HG02938 (cell line): Measurements from ENCODE around the gene LRP1.
A peak's percentile ranks its signal among the peaks of the same experiment; 100 is the strongest.

Source experiments
- ATAC-seq: cut with Tn5 transposase; IDR thresholded peaks from one replicate; pipeline ENCODE4 v1.9.1; 2021; ENCODE audit warnings: mild to moderate bottlenecking, moderate library complexity; ENCODE audit not compliant: unreplicated experiment

The LRP1 gene

GRCh38 chr12:57220770-57221168 lies 92.5 kb downstream of the LRP1 start:
- ATAC-seq: no peak

- ATAC-seq: no peak
Observed at GRCh38 chr12:57221169-57221917, 93.1 kb downstream of the LRP1 start.

GRCh38 chr12:57222286-57223190 lies 94.3 kb downstream of the LRP1 start:
- no peak for ATAC-seq

DNA sequence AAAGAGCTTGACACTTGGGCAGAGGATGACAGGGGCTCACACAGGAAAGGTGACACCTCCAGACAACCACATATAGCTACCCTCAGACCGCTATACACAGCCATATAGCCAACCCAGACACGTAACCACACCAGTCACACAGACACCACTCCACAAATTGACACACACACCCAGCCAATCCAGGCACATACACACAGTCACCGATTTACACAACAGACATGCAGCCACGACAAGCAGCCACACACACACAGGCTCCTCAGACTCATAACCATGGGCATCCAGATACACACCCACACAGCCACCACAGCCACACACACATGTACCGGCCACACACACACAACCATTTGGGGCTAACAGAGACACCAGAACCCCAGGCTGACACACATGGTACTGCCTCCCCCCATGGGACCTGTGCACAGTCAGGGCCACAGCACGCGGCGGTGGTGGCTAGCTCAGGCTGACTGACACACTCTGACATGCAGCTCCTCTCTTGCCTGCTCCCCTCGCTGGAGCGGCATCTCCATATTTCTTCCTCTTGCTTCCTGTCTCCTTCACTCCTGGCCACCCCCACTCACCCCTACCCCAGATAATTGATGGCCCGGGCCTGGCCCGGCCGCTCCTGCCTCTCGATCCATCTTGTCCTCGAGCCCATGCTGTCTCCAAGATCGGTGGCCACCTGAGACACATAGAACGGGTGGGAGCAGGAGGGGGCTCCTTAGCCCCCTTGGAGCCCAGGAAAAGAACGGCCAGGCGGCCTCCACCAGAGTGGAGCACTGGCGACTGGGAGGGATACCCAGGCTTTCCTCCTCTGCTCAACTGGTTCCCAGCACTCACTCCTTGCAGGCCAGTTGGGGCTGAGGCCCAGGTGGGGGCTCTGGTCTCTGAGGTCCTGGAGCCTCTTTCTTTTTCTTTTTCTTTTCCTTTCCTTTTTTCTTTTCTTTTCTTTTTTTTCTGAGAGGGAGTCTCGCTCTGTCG lies 95.2 kb downstream of the LRP1 start:
- ATAC-seq: no peak

- no peak for ATAC-seq
Observed at GRCh38 chr12:57224278-57224972, 96.1 kb downstream of the LRP1 start.

- ATAC-seq: no peak
Observed at GRCh38 chr12:57224973-57225679, 96.8 kb downstream of the LRP1 start.

DNA sequence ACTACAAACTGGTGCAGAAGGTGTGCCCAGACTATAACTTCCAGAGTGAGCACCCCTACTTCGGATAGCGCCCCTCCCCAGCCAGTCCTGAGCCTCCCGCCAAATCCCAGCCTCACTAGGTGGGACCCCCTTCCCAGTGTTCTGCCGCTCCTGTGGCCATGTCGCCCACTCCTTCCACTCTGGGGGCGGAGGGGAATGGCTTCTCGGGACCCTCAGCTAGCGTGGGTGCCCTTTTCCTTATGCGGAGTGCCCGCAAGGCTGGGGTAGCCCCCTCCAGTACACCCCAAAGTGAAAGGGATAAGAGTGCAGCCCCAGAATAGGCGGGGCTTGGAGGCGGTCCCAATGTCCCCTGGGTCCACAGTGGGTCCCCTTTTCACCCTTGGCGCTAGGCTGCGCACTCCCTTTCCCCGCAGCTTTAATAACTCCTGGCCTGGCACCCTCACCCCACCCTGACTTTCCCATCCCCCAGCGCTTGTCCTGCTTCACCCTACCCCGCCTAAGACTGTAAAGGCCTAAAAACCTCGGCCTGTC lies 97.5 kb downstream of the LRP1 start:
- no peak for ATAC-seq

DNA sequence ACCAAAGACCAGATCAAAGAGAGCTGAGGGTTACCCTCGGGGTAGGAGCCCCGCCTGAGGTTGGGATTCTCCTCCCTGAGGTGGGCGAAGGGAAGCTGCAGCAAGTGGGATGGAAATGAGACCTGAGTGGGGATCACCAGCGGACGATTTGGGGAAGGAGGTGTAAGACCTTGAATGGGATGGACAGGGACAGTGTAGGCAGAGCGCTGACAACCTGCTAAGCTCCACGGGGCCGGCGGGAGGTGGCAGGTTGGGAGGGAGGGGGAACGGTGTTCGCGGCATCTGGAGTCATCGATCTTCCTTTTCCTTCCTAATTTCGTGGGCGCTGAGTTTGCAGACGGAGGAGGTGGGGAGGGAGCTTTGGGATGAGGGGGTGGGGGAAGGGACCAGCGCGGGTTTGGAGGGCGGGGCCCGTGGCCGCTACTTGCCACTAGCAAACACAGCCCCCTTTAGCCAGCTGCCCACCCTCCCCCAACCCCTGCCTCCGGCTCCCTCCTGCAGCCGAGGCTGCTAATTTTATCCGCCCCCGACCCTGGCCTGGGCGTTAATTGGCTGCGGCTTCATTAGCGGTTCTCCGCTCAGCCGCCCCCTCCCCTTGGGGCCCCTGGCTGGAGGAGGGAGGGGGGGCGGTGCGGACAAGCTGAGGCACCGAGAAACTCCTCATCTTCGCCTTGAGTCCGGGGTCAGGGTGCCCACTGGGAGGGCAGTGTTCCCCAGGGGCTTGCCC lies 98.5 kb downstream of the LRP1 start:
- no peak for ATAC-seq

DNA sequence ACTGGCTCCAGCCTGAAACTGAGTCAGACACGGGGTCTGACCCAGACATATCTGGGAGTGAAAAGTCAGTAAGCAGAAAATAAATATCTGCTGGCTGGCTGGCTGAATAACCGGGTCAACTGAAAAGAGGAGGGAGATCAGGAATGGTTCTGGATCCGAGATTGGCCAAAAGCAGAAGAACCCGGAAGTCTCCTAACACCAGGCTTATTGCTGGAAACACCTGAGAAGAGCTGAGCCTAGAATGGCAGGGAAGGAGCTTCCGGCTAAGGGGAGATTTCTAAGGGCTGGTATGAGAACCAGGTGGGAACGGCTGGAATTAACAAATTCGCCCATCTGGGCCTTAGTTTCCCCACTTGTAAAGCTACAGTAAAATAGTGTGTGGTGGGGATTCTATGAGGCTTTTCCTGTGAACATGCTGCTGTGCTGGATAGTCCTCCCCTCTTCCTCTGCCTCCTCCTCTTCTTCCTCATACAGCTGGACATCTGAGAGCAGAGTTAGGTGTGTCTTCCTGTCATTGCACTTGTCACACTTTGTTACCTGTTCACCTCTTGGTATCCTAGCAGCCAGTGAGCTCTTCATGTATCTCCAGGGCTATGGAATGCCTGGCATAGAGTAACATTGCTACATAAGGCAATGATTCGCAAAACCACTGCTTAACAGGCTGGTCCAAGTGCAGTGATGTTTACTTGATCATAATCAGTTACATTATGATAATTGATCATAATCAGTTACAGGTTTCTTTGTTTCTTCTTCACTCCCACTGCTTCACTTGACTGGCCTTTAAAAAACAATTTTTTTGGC lies 99.2 kb downstream of the LRP1 start:
- no peak for ATAC-seq

DNA sequence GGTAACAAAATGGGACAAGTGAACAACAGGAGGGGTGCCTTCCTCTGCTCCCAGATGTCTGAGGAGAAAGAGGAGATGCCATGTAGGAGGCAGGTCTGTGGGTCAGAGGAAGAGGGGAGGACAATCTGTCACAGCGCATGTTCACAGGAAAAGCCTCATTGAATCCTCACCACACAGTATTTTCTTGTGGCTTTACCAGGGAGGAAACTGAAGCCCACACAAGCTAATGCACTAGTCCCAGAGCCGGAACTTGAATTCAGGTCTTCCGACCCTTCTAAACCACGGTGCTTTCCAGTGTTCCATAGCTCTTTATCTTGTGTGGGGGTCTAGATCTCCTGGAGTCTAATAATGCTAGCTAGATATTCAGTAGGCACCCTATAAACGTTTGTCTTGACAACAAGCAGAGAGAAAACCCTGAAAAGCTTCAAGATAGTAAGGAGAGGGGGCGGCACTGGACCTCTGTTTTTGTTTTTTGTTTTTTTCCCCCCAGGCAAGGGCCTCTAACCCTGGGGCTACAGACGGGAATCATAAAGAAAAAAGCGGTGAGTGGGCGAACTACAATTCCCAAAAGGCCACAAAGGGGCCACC lies 100.9 kb downstream of the LRP1 start:
- peak; percentile 4 for ATAC-seq

GRCh38 chr12:57229634-57230380 lies 101.5 kb downstream of the LRP1 start, which contains the start of gene SHMT2:
SHMT2 (plus strand) TSS chr12:57229711; CDS start chr12:57229779, 68 bp downstream.
- ATAC-seq: peak; percentile 57

GRCh38 chr12:57230381-57231155 lies 102.3 kb downstream of the LRP1 start:
- no peak for ATAC-seq

- ATAC-seq: no peak
Observed at GRCh38 chr12:57231276-57232021, 103.2 kb downstream of the LRP1 start.

GRCh38 chr12:57232156-57232756 lies 104.0 kb downstream of the LRP1 start:
- ATAC-seq: no peak
